HG02759 (cell line): Measurements from ENCODE around the gene SELENOM.

Experiments
- ATAC-seq: cut with Tn5 transposase; IDR thresholded peaks from one replicate; pipeline ENCODE4 v1.9.1; 2021; ENCODE audit warnings: mild to moderate bottlenecking, moderate library complexity; ENCODE audit not compliant: unreplicated experiment

Gene SELENOM, protein sequence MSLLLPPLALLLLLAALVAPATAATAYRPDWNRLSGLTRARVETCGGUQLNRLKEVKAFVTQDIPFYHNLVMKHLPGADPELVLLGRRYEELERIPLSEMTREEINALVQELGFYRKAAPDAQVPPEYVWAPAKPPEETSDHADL

DNA sequence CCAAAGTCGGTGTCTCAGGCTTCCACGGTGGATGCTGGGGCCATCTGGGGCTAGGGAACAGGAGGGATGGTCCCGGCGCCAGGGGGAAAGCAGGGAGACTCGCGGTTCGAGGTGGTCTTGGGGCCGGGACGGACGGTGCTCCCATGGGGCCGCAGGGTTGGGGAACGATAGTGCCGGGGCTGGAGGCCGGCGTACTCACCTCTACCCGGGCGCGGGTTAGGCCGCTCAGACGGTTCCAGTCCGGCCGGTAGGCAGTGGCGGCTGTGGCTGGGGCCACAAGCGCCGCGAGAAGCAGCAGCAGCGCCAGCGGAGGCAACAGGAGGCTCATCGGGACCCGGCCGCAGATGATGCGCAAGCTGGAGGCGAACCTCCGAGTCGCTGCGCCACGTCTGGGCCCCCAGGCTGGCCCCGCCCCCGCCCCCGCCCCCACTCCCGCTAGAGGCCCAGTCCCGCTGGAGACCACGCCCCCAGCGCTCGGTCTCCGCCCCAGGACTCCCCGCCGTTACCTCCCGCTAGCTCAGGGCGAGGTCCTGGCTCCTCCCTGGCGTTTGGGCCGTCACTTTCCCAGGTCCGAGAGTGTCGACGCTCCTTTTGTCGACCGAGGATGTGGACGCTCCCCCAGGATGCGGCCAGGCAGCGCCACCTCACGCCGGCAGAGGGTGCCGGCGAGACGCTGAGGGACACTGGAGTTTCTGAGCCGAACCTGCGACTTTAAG is at the start of gene SELENOM:
SELENOM (minus strand) TSS at position 391 of the 716 bp plus-strand sequence; CDS start at position 328, 63 bp downstream.
- peak; percentile 90 for ATAC-seq

DNA sequence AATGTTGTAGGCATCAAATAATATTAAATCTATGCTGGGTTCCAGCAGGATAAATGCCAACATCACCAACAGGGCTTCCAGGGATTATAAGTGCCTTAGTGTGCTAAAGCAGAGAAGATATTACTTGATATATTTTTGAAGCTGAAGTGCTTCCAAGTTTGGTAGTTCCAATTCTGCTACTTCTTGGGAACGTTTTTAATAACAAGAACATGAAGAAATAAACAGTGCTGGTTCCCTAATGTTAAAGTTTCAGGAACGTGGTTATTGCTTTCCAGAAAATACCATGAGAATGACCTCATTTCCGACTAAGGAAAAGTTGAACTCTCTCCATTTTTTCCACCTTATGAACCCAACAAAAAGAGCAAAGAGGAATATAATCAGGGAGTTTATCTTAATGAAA is 48.1 kb upstream of the SELENOM start:
- ATAC-seq = no peak

DNA sequence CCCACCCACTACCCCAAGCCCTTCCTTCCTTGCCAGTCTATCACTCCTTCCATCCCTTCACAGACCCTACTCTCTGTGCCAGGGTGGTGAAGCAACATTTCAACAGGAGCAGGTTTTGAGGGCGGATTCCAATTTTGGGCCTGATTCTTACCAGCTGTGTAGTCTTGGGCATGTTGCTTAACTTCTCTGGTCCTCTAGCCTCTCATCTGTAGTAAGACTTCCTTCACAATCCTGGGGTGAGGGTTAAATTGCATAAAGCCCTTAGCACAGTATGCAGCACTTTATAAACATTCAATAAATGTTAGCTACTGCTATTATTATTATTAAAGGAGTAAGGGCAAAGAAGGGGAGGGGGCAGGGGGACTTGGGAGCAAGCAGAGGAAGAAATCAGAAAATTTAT is 47.6 kb upstream of the SELENOM start:
- ATAC-seq = no peak

DNA sequence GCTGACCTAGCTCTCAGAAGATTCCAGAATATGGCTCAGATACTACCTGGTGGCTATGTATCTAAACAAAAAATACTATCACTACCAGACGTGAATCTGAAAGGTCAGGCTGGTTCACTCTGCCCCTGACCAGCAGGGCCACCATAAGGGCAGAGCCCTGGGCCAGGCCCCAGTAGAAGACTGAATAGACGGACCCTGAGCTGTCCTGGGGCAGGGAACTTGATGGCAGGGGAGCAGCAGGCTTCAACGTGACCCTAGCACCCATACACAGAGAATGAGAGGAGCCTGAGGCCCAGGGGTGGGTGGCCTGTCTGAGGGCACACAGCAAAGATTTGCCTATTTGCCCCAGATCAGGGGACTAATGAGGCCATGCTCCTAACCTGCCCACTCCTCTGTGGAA is 46.0 kb upstream of the SELENOM start:
- no peak for ATAC-seq

DNA sequence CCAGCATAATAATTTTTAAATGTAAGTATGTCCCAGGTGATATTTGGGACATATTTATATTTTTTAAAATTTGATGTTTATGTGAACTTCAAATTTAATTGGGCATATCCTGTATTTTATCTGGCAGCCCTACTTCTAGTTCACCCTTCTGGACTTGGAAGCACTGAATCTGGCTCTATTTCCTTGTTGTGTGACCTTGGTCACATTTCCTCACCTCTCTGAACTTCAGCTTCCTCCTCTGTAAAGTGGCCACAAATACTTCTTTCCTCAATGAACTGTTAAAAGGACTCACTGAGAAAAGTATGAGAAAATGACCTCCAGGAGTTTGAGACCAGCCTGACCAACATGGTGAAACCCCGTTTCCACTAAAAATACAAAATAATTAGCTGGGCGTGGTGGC is 44.5 kb upstream of the SELENOM start:
- no peak for ATAC-seq

DNA sequence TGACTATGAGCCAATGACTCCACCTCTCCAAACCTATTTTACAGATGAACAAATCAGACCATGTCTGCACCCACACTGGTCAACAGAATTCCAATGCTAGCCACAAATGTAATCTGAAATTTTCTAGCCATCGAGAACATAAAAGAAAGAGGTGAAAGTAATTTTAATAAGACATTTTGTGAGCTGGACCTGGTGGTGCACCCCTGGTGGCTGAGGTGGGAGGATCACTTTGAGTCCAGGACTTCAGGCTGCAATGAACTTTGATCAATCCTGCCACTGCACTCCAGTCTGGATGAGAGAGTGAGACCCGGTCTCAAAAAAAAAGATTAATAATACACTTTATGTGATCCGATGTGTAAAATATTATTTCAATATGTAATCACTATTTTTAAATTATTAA is 43.2 kb upstream of the SELENOM start:
- no peak for ATAC-seq

DNA sequence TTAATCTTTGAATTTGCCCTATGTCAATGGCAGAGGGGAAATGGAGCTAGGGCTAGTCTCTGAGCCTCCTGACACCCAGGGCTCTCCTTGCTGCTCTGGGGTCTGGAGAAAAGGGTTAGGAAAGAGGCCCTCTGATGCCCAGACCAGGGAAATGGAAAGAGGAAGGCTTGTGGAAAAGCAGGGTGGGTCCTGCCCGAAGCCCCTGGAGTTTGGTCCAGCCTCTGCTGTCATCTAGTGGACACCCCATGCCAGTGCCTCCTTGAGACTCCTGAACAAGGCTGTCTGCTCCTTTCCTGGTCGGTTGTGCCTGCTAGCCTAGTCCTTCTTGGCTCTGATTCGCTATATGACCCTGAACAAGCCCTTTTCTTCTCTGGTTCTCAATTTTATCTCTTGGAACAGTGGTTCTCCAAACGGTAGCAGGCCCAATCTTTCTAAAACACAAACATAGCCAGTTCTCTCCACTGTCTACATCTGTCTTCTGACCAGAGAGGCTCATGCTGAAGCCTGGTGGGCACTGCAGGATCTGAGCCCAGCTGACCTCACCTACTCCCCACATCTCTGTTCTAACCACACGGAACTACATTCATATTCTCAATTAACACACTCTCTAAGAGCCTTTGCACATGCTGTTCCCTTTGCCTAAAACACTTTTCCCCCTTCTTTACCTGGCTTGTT is 41.7 kb upstream of the SELENOM start:
- no peak for ATAC-seq

DNA sequence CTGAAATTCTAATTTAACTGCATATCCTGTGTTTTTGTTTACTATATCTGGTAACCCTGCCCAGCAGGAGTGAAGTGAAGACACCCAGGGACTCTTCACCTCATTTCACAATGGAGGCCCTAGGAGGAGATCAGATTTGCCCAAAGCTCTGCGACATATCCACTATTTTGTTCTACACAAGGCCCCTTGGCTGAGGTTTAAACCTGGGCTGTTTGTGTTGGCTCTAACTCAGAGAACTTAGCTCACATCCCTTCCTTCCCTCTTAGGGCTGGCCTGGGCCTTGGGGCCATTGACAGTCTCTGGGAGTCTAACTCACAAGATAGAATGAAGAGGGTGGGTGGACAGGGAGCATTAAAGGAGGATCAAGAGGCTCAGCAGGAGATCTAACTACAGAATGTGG is 41.1 kb upstream of the SELENOM start:
- ATAC-seq = no peak

DNA sequence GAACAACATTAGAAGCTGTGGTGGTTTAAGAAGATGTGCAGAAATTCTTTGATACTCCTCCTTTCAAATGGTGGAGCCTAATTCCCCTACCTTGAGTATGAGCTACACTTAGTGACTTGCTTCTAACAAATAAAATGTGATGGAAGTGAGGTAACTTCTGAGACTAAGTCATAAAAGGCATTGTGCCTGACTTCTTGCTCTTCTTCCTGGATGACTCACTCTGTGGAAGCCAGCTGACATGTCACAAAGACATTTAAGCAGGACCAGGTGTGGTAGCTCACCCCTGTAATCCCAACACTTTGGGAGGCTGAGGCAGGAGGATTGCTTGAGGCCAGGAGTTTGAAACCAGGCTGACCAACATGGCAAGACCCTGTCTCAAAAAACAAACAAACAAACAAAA is 36.9 kb upstream of the SELENOM start:
- ATAC-seq = no peak

DNA sequence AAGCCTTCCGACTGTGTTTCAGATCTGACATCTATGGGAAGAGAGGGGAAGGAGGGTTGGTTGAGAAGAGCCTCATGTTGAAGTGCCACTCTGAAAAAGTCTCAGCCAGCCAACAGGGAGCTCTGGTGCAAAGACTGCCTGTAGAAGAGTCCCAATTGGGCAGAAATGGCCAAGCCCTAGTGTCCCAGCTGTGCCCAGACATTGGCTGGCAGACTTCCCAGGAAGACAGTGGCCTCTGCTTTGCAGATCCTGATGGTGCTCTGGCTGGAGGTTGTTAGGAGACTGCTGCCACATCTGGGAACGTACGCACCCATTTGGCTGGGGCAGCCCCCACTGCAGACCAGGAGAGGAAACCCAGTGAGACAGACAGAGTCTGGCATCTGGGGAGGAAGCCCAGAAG is 36.2 kb upstream of the SELENOM start:
- no peak for ATAC-seq

DNA sequence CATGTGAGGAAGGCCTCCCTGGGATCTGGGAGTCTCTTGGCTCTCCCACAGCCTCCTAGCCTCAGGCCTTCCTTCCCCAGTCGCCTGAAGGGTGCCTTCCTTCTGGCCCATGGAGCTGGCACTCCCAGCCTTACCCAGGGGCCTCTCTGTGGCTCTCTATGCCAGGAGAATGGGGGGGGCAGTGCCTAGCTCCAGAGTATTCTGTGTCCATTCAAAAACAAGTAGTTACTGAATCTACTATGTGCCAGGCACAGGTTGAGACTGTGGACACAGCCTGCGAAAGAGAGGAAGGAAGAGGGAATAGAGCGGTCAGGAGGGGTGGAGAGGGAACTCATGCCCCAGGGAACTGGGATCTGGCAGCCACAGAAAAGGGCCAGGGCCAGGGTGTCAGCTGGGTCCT is 35.7 kb upstream of the SELENOM start:
- ATAC-seq = no peak

DNA sequence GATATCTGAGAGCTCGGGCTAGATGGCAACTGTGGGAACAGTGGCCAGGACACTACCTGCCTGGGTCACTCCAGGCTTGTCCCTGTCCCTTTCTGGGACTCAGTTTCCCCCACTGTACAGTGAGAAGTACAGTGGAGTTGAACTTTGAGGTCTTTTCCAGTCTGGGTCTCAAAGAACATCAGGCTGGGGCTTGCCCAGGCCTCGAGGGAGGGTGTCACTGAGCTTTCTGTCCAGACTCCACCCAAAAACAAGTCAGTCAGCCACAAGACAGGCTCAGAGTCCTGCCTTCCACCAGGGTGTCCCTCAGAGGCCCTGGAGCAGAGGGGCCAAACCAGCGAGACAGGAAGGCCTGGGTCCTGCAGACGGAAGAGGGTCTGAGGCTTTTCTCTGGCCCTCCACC is 34.9 kb upstream of the SELENOM start:
- no peak for ATAC-seq

DNA sequence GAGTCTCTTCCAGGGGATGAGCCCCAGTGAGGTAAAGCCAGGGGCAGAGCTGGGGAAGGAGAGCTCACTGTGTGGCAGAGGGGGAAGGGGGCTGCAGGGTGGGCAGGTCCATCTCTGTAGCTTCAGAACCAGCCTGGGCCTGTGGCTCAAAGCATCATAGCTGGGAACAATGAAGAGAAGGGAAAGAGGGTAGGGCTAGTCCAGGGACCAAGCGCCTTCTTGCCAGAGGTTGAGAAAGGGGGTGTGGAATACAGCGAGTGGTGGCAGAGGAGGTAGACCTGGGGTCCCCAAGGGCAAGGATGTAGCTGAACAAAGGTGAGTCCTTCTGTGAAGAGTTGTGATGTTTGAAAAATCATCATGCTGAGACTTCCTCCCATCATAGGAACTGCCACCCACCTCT is 34.2 kb upstream of the SELENOM start:
- ATAC-seq = no peak

DNA sequence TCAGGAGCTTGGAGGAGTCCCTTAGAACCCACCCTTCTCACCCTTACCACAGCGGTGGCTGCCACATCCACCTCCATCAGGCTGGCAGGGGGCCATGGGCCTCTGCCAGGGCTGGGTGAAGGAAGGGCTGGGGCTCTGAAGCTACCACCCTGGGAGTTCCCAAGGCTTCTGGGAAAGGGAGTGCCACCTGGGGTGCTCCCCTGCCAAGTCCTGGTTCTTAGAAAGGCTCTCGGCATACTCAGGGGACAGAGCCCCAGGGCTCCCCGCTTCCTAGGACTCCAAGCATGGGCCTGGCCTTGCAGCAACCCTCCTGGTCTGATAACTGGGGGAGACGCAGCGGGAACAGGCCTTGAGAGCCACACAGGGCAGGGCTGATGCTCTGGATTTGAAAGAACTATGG is 33.4 kb upstream of the SELENOM start:
- ATAC-seq = no peak

DNA sequence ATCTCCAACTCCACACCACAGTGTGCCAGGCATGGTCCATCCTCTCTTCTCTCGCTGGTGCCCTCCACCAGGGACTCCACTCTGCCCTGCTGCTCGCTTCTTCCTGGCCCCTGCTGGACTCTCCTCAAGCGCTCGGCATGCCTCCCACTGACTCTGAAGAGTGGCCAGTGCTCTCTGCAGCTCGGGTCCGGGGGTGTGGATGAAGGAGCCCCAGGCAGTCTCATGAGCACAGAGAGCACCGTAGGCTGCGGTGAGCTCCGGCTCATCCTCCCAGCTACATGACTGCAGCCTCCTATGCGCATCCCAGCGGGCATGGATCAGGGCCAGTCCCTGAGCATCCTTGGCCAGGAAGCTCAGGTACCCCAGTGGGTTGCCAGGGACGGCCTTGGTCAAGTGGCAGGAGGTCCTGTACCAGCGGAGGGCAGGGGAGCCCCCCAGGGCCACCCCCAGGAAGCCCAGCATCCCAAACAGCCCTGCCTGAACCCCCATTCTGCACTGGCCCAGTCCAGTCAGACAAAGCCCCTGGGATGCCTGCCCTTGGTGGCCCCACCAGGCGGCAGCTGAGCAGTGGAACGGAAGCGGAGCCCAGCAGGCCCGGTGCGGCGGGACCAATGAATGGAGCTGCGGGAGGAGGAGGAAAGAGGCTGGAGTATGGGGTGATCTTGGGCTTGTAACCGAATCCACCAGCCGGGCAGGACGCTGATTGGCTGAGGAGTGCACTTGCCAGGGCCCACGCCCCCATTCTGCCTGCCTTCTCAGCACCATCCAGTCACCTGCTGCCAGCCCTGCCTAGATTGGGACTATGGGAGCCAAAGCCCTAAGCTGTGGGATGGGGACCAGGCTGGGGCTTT is 32.7 kb upstream of the SELENOM start, which contains the start of gene PLA2G3:
PLA2G3 (minus strand) TSS at position 643 of the 851 bp plus-strand sequence; CDS start at position 489, 154 bp downstream.
- ATAC-seq = no peak

DNA sequence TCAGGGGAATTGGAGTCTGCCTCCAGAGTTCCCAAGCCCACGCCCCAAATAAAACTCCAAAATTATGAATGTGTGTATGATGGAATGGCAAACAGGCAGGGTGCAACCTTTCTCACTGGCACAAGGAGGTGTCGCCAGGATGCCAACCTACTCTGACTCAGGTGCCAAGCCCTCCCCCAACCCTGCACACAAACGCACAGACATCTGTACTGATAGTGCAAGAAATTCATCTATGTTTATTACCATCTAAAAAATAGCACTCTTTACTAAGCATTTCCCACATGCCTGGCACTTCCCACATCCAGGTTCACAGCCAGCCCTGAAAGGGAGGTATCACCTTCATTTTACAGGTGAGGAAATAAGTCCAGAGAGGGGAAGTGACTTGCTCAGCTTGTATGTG is 31.7 kb upstream of the SELENOM start:
- no peak for ATAC-seq

DNA sequence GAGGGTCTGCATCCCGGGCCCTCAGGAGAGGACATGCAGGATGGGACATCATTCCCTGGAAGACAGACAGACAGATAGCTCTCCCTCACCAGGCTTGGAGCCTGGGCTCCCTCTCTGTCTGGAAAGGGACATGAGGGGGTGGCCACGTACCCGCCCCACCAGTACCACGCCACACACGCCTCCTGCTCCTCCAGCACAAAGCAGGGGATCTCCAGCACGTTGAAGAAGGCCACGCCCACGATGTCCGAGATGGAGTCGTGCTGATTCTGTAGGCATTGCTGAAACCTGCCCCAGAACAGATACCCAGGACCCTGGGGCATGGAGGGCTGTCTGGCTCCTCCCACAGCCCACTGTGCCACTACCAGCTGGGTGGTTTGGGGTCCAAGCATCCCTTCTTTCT is 30.8 kb upstream of the SELENOM start:
- ATAC-seq = no peak

DNA sequence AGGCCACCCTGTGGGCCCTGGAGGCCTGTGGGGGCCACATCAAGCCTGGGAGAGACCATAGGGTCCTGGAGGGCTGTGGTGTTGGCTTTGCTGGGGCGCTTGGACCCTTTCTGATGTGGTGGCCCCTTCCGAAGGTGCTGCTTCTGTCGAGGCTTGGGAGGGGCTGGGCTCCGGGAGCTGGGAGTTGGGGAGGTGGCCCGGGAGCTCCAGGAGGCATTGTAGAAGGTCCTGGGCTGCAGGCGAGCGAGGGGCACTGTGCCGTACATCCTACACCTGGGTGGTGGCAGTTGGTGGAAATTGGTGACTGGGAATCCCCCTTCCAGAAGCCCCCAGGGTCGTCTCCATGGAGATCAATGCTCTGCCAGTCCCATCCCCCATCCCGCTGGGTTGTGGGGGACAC is 30.4 kb upstream of the SELENOM start:
- ATAC-seq = no peak

DNA sequence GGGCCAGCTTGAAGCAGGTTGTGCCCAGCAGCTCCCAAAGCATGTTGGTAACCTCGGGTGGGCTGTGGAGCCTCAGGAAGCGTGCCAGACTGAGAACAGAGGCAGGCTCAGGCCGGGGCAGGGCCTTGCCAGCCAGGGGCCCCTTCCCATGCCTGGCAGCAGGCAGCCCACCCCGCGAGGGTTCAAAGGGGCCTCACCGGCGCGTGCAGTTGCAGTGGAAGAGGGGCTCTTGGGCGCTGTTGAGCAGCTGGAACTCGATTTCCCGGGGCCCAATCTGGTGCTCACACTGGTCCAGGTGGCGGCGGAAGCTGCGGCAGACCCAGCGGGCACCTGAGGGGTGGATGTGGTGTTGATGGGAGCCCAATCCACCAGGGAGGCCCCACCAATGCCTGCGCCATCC is 29.3 kb upstream of the SELENOM start:
- no peak for ATAC-seq

DNA sequence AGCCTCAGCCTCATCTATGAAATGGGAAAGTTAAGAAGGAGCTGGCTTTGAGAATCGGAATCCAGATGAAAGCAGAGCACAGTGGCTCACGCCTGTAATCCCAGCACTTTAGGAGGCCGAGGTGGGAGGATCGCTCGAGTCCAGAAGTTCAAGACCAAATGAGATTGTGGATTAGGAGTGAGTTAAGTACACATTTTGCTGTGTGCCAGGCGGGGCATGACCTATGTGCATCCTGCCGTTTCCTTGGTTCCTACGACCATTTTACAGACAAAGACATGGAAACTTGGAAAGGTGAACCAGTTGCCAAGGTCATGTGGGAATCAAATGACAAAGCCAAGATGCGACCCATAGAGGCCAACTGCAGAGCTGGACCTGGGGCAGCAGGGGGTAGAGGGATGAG is 28.8 kb upstream of the SELENOM start:
- no peak for ATAC-seq

DNA sequence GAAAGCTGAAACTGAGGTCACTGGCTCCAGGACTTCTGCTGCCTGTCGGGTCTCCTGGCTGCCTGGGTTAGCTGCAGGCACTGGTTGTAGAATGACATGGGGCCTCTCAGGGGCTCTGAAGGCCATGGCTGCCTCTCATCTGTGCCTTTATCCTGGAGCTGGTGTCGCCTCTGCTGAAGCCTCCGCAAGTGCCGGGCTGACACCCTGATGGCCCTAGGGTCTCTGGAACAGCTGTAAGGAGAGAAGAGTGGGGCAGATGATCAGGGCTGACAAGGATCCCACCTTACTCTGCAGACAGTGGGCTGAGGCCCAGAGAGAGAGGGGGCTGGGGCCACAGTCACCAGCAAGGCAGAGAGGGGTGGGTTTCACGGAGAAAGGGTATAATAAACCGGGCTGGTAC is 28.3 kb upstream of the SELENOM start:
- ATAC-seq = no peak
